PFSK-1 (cell line): Measurements from ENCODE around the gene QRFP.

ENCODE experiments used
- FOXP2 ChIP-seq: optimal IDR thresholded peaks from 2 replicates; pipeline ENCODE3; 2011; ENCODE audit warnings: borderline replicate concordance, control low read depth, inconsistent platforms; ENCODE audit not compliant: insufficient read depth; ENCODE audit errors: extremely low read length, extremely low read depth
- POLR2AphosphoS5 ChIP-seq: IDR thresholded peaks from 2 replicates; pipeline ENCODE4 v1.6.1; 2012; ENCODE audit warnings: low read depth, mild to moderate bottlenecking, control low read depth, low read length, moderate library complexity
- REST ChIP-seq, 2 experiments: IDR thresholded peaks; 2 replicates each; pipeline versions ENCODE4 v1.6.1 to v1.8.0; 2011 to 2012; ENCODE audit warnings: low read depth in 2 of 2, low read length in 2 of 2, control low read depth in 1 of 2, inconsistent platforms in 1 of 2, mild to moderate bottlenecking in 1 of 2, moderate library complexity in 1 of 2; ENCODE audit not compliant: insufficient read depth in 1 of 2
- SIN3A ChIP-seq: IDR thresholded peaks from 2 replicates; pipeline ENCODE4 v1.6.1; 2012; ENCODE audit warnings: mild to moderate bottlenecking, low read length, moderate library complexity, borderline replicate concordance; ENCODE audit not compliant: insufficient read depth
- TAF1 ChIP-seq: IDR thresholded peaks from 2 replicates; pipeline ENCODE4 v1.6.1; 2012; ENCODE audit warnings: low read length, control low read depth, borderline replicate concordance; ENCODE audit not compliant: insufficient read depth

Gene QRFP

GRCh38 chr9:130843049-130843908, 53.3 kb downstream of the QRFP start:
- TF ChIP-seq POLR2AphosphoS5 (no peak), FOXP2 (no peak), TAF1 (no peak), REST (IDR thresholded peaks at IDR 0.05; ENCODE audit: insufficient read depth in 1 of 2, low read depth in 2 of 2, low read length in 2 of 2) (no peak), SIN3A (no peak)
